ENCODE data around the gene GMPPA. TPM values are rescaled to one million over a fixed set of nuclear protein-coding genes. Genes with fewer than 3 reads are reported as not detected.

Gene GMPPA
- 10 to 100 TPM; 37.5 to 40.5 TPM for total RNA-seq

GRCh38 chr2:219498280-219499057 lies at the start of gene GMPPA:
Gene GMPPA, plus strand, starts transcription at chr2:219498891. Its CDS starts 1,085 bp downstream, at chr2:219499976.
- POLR2A ChIA-PET = interaction anchor here (0.5 to 1.3 kb wide), 10 partner anchors 9 to 540 kb away, joined by 3 to 6 read pairs (median 4); partner anchors contain the start of genes CHPF, DNPEP and TMEM198
- CTCF ChIA-PET = interaction anchor here (0.7 to 9.7 kb wide), 4 partner anchors 10 to 44 kb away, joined by 3 to 112 read pairs (median 14); no protein-coding TSS in a partner anchor

- CTCF ChIA-PET = no interaction called here
- POLR2A ChIA-PET = no interaction called here
These were observed 49.1 kb upstream of the GMPPA start for GRCh38 chr2:219449609-219450008.

DNA sequence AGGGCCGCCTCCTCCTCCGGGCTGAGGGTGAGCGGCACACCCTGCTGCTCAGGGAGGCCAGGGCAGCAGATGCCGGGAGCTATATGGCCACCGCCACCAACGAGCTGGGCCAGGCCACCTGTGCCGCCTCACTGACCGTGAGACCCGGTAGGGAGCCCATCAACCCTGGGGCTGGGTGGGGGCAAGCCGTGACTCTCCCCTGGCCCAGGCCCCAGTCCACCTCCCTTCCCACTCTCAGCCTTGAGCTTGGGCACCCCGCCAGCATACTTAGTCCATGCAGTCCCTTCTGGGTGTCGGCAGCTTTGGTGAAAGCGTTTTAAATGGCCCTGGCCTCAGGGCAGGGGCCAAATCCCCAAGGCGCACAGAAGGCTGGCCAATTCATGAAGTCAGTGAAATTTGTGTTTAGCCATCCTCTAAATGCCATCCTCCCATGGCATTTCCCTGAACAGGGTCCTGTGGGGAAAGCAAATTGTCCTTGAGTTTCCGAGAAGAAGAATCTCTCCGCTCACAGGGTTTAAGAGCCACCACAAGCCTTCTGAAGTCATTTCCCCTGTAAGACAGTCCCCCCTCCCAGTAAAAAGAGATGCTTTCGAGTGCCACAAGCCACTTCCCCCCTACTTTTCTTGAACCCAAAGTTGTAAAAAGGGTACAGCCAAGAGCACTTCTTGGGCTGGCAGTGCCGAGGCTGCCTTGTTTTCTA lies 46.9 kb upstream of the GMPPA start:
- CTCF ChIA-PET = interaction anchor here (0.6 kb wide), 1 partner anchor 58 kb away, joined by 3 read pairs; no protein-coding TSS in a partner anchor
- POLR2A ChIA-PET = no interaction called here

GRCh38 chr2:219452361-219453317 lies 46.1 kb upstream of the GMPPA start:
- CTCF ChIA-PET = interaction anchor here (0.6 kb wide), 1 partner anchor 57 kb away, joined by 3 read pairs; no protein-coding TSS in a partner anchor
- POLR2A ChIA-PET = no interaction called here

DNA sequence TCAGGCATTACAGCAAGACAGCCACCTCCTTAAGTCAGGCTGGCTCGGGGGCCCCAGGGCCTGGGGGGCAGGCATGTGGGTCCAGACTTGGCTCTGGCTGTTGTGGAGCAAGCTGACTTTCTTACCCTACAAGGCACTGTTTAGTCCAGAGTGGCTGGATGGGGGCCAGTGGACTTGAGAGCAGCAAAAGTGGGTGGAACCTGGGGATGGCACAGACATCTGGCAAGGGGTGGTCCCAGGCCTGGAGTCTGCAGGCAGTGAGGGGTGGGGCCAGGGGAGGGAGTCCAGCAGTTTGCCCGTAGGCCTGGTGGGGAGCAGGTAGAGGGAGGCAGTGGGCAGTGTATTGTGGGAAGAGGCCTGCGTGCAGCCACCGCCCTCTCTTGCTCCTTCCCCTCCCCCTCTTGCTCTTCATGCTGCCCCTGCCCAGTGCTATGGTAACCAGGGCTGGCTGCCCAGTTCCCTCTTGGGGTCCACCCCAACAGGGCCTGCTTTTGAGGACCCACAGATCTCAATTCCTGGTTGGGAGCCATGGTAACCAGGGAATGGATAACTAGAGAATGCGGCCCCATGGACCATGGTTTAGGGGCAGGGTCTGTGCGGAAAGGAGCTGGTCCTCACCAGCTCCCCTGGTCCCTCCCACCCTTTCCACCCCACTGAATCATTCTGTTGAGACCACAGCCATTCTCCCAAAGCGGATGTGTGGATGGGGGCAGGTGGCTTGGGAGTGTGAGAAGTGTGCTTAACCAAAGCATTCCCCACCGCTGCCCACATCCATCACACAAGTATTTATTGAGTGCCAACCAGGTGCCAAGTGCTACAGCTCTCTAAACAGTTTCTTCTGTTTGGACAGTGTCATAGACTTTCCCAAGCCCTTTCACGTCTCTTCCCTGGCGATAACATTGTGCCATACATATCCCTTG lies 44.8 kb upstream of the GMPPA start:
- POLR2A ChIA-PET = no interaction called here

GRCh38 chr2:219455581-219455980 lies 43.1 kb upstream of the GMPPA start:
- ChIA-PET POLR2A (no interaction called here), CTCF (interaction anchor here (0.6 kb wide), 1 partner anchor 33 kb away, joined by 4 read pairs; no protein-coding TSS in a partner anchor)

More for the DNA sequence above, 44.8 kb upstream of the GMPPA start:
- CTCF ChIA-PET = no interaction called here

DNA sequence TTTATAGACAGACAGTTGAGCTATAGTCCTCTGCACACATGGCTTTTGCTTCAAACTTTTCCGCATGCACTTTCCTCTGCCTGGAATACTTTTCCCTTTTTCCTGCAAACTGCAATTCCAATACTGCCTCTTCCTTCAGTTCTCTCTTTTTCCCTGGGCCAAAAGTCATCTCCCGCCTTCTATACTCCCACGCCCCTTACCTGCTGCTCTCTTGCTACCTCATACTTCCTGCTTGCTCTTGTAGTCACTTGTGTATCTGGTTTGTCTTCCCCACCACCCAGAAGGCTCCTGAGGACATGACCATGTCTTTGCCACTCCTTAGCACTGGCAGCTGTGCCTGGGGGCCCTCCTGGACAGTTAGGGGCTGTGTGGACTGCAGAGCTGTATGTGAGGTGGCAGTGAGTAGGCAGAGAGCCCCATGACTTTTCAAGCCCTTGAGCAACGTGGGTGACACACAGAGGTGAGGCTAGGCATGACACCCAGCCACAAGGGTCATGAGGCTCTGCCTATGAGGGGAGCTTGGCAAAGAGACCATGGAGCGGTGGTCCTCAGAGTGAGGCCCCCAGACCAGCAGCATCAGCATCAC lies 40.8 kb upstream of the GMPPA start:
- ChIA-PET POLR2A (no interaction called here), CTCF (interaction anchor here (0.6 to 2.3 kb wide), 6 partner anchors 12 to 113 kb away, joined by 3 to 7 read pairs (median 4); partner anchors contain the start of gene OBSL1)

- POLR2A ChIA-PET = no interaction called here
- CTCF ChIA-PET = interaction anchor here (1.0 to 2.8 kb wide), 6 partner anchors 12 to 75 kb away, joined by 3 to 15 read pairs (median 6); no protein-coding TSS in a partner anchor
These were observed 39.7 kb upstream of the GMPPA start for GRCh38 chr2:219458996-219459395.

DNA sequence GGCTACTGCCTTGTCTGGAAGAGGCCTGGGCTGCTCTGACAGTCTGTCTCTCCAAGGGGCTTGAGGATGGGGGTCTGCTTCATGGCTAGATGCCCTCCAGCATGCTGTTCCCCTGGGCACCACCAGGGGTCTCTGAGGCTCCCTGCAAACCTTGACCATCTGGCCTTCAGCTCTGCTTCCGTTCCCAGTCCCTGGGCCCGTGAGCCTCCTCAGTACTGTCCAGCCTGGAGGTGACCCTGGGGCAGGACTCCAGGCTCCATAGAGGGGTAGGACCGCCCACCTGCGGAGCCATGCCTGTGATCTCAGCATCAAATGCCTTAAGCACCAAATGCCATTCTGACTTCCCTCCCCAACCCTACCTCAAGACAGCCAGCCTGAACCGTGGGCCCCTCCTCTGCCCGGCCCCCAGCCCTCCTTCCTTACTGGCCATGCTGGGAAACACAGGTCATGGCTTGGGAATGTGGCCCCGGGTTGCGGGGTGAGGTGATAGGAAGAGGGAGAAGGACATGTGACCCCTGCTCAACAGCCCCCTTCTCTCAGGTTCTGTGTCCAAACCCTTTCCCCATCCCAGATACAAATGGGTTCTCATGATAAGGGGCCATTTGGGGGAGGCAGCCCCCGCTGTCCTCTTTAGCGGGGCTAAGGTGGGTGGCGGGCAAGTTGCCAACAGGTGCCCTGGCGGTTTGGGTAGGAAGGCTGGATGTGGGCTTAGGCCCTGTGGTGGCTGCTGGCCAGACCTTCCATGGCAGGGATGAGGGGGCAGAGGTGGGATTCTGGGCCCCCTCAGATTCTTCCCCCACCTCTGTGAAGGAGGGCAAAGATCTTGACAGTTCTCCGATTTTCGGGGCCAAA lies 39.0 kb upstream of the GMPPA start:
- ChIA-PET POLR2A (no interaction called here), CTCF (interaction anchor here (0.6 to 2.8 kb wide), 8 partner anchors 11 to 74 kb away, joined by 3 to 15 read pairs (median 4); no protein-coding TSS in a partner anchor)

DNA sequence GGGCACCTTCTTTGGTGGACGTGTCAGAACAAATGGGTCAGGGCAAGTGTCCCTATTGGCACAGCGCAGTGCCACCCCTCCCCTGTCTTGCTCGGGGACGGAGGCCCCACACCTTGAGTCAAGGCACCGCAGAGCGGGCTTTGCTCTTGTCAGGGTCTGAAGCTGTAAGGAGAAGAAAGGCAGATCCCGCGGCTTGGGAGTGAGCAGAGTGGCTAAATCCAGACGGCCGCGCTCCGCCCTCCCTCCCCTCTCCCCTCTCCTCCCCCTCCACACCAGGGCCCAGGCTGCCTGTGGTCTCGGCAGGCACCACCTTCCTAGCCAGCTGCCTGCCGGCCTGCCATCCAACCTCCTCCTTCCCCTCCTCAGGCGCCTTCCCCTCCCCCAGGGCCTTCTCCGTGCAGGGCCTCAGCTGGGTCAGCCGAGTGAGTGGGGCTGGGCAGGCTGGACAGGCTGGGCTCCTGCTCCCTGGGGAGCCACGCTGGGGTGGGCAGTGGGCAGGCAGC lies 38.2 kb upstream of the GMPPA start:
- ChIA-PET POLR2A (no interaction called here), CTCF (interaction anchor here (2.0 to 2.8 kb wide), 2 partner anchors 13 to 69 kb away, joined by 5 to 15 read pairs; no protein-coding TSS in a partner anchor)

DNA sequence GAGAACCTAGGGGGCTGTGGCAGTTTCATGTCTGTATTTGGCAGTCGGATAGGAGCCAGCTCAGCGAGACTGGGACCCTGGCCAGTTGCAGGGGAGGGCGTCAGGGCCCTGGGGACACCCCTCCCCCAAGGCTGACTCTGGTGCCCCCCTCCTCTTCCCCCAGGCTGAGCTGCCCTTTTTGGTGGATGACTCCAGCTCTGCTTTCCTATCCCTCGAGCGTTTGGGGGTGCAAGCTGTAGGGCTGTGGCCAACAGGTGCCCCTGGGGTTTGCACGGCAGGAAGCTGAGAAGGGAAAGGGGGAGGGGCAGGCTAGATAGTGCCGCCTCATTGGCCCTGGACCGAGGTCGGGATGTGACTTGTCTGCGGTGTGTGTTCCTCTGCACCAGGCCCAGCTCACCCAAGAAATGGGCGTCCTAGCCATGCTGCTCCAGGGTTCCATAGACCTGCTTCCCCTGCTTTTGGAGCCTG lies 37.6 kb upstream of the GMPPA start:
- CTCF ChIA-PET = interaction anchor here (0.6 to 2.8 kb wide), 3 partner anchors 14 to 939 kb away, joined by 3 to 15 read pairs (median 5); no protein-coding TSS in a partner anchor
- POLR2A ChIA-PET = no interaction called here

- POLR2A ChIA-PET = no interaction called here
- CTCF ChIA-PET = interaction anchor here (0.6 to 2.8 kb wide), 2 partner anchors 67 to 940 kb away, joined by 3 to 15 read pairs; no protein-coding TSS in a partner anchor
These were observed 37.0 kb upstream of the GMPPA start for GRCh38 chr2:219461669-219462068.

- ChIA-PET CTCF (interaction anchor here (1.0 to 1.1 kb wide), 2 partner anchors 56 to 59 kb away, joined by 3 read pairs; no protein-coding TSS in a partner anchor), POLR2A (no interaction called here)
These were observed 36.3 kb upstream of the GMPPA start for GRCh38 chr2:219462349-219462748.

- ChIA-PET POLR2A (no interaction called here), CTCF (interaction anchor here (0.9 to 2.5 kb wide), 3 partner anchors 12 to 66 kb away, joined by 3 to 10 read pairs (median 5); a partner anchor contains a TSS)
These were observed 34.2 kb upstream of the GMPPA start for GRCh38 chr2:219464286-219465032.

GRCh38 chr2:219465659-219466561 lies 32.8 kb upstream of the GMPPA start:
- ChIA-PET CTCF (no interaction called here), POLR2A (no interaction called here)

Measured in activated CD8-positive, alpha-beta memory T cell treated with anti-CD3 and anti-CD28 coated beads for 36 hours (primary cell).